SIG-M5 (cell line): ENCODE data around the gene SLC1A1.
"Not testable (repeated sequence)": the region's sequence is repeated elsewhere in the genome, so short reads cannot be mapped to it uniquely, and the experiment has no call there.

Experiments
- DNase-seq: peaks from one replicate; lab custom pipeline; 2025; lab: John Stamatoyannopoulos, UW

SLC1A1 gene

GRCh38 chr9:4541856-4542255, 51.6 kb downstream of the SLC1A1 start:
- DNase-seq, result no peak

DNA sequence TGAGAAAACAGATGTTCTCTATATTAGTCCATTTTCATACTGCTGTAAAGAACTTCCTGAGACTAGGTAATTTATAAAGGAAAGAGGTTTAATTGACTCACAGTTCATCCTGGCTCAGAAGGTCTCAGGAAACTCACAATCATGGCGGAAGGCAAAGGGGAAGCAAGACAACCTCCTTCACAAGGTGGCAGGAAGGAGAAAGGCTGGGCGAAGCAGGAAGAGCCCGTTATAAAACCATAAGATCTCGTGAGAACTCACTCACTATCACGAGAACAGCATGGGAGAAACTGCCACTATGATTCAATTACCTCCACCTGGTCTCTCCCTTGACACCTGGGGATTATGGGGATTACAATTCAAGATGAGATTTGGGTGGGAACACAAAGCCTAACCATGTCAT, 54.4 kb downstream of the SLC1A1 start:
- not testable (repeated sequence) for DNase-seq

DNA sequence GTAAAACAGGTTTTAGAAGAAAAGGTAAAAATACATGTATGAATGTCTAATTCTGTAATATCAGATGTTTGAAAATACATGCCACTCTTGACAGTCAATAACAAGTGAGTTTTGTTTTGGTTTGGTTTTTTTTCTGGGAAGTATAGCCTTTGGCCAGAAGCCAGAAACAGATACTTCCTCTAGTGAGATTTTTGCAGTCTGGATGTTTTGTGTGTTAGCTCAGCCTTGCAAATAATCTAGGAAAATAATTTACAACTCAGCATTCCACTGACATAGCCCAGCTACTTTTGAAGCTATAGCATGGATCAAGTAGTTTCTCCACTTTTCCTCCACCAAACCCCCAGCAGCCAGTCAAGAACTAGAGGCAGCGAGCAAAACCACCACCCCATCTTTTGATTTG, 56.7 kb downstream of the SLC1A1 start:
- no peak for DNase-seq

DNA sequence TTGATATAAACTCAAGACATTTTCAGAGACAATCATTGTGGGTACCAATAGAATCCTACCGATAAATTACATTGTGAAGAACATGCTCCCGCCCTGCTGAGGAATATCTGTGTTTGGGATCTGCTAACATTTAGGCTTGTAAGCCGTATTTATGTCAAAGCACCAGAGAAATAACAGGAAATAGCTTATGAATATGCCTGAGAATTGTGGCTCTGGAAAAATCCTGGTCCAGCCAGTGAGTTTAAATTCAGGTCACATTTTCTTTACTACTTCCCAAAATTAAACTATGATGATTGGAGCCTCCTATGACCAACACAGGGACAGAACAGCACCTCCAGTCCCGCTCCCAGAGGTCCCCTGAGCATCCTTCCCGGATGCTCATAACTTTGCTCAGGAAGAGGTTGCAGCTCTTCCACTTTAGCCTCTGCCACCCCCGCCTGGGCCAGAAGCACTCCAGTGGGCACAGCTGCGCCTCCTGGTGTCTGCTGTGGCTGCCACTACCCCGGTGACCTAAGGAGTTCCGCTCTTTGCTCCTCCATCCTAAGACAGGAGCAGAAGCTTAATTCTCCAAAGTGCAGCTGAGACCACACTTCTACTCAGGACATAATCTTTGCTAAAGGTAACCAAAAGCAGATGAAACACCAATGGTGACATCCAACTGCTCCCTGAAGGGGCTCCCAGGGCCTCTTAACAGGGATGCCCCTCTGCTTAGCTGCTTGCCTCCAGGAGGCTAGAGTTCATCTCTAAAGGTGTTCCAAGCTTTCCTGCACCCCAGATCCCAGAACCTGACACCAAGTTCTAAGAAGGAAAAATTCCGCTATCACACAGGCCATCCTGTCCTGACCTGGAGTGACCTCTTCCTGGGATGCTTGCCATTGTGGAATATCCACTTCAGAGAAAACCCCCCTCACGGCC, 58.8 kb downstream of the SLC1A1 start:
- DNase-seq, result no peak

GRCh38 chr9:4549751-4550295, 59.6 kb downstream of the SLC1A1 start:
- DNase-seq, result no peak

- no peak for DNase-seq
These were observed 60.7 kb downstream of the SLC1A1 start for GRCh38 chr9:4550777-4551484.

DNA sequence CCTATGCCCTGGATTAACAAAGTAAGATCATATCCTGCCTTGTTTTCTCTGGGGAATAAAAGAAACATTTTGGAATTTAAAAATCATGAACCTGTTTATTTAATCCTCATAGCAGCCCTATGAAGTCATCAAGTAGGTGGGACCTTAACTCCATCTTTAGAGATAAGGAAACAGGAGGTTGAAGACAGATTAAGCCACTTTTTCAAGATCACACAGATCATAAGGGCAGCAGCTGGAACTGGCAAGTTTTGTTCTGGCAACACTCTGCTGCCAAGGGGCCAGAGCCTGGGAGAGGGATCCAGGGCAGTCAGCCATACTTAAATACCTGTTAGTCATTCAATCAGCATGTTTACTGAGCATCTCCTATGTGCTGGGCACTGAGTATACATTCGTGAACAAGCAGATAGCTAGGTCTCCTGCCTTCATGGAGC, 63.7 kb downstream of the SLC1A1 start:
- no peak for DNase-seq

- DNase-seq, result no peak
These were observed 65.0 kb downstream of the SLC1A1 start for GRCh38 chr9:4555236-4555635.

GRCh38 chr9:4558371-4558998, 68.2 kb downstream of the SLC1A1 start:
- DNase-seq, result no peak

GRCh38 chr9:4559261-4560182, 69.3 kb downstream of the SLC1A1 start:
- DNase-seq, result no peak

DNA sequence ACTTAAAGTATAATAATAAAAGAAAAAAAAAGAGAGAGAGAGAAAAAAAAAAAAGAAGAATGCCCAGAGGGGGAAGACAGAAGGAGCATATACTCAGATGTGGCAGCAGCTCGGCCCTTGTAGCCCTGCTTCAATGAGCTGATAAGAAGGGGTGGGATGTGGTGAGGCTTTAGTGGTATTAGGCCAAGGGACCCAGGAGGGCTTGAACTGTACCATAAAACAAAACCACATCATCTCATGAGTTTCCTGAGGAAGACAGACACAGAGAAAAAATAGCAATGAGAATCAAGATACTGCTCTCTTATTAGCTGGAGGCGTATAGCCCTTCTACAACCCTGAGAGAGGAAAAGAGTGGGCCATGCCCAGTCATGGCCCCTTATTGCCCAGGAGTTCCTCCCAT, 72.8 kb downstream of the SLC1A1 start:
- DNase-seq, result no peak

DNA sequence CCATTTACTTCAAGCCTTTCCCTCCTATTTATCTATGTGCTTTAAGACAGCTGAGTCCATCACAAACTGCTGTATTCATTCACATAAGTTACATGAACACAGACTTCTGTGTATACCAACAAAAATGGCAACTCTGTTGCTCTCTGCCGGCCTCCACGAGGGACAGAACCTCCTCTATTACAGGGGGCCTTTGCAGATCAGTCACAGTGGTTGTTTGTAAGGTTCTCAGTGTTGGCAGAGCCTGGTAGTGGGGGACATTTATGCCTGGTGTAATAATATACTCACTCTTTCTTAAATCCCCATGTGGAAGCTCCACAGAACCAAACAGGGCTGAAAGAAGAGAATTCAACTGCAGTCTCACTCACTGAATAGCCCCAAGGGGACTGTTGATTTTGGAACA, 76.5 kb downstream of the SLC1A1 start:
- no peak for DNase-seq

DNA sequence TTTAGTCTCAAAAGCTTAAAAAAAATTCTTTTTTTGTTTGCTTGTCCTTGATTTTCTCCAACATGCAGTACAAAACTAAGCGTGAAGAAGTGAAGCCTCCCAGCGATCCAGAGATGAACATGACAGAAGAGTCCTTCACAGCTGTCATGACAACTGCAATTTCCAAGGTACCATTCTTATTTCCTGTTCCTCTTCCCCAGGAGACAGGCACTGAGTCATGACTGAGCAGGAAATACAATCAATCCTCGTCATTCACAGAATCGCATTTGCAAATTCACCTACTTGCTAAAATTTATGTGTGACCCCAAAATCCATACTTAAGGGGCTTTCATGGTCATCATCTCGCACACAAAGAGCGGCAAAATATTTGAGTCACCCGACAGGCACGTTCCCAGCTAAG, 77.3 kb downstream of the SLC1A1 start:
- no peak for DNase-seq

DNA sequence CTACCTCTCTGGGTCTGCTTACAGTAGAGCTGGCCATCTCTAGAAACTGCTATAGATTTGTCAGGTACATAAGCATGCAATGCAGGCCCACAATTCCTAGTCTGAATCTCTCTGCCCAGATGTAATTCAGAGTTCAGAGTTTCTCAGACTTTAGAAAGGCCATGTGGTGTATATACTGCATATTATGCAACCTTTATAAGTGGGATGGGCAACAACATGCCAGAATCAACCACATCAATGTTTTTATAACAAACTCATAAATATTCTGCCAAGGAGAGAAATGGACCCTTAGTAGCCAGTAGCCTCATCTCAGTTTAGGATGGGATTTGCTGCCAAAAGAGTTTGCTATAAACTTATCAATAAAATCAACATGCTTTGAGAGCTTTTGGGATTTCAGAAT, 78.8 kb downstream of the SLC1A1 start:
- no peak for DNase-seq

DNA sequence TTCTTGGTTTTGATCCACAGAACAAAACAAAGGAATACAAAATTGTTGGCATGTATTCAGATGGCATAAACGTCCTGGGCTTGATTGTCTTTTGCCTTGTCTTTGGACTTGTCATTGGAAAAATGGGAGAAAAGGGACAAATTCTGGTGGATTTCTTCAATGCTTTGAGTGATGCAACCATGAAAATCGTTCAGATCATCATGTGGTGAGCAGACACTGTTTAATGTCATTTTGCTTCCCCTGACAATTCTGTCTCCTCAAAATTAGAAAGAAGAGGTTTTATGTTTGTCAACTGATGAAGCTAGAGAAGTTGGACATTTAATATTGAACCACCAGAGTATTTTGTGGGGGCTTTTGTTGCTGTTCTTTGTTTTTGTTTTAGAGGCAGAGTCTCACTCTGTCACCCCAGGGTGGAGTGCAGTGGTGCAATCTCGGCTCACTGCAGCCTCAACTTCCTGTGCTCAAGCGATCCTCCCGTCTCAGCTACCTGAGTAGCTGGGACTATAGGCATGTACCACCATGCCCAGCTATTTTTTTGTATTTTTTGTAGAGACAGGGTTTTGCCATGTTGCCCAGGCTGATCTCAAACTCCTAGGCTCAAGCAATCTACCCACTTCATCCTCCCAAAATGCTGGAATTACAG, 82.0 kb downstream of the SLC1A1 start:
- DNase-seq, result no peak

GRCh38 chr9:4573176-4573575, 82.9 kb downstream of the SLC1A1 start:
- no peak for DNase-seq

DNA sequence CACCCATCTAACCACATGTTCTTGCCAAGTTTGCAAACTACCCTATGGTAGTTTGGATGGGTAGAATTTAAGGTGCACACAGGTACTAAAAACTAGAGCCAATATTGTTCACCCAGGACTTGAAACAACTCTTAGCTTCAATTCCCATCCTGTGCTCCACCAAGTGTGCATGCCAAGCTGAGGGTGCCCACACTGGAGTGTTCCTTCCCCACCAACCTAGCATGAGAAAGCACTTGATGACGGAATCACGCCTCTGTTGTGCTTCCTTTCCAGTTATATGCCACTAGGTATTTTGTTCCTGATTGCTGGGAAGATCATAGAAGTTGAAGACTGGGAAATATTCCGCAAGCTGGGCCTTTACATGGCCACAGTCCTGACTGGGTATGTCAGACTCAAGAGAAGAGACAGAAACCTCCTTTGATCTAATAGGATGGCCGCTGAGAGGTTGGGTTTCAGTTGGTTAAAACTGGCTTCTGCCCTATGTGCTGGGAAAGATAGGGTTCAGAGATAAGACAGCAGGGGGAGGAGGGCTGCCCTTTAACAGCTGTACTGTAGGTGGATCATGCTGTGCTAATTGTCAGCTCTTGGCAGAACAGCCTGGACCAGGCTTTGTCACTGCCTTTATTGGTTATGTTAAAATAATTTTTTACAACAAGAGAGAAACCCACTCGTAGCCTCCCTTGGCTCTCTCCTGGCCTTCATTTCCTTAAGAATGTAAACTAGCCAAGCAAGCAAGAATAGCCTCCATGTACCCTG, 83.5 kb downstream of the SLC1A1 start:
- DNase-seq, result no peak

GRCh38 chr9:4574657-4575243, 84.5 kb downstream of the SLC1A1 start:
- no peak for DNase-seq

- no peak for DNase-seq
These were observed 85.7 kb downstream of the SLC1A1 start for GRCh38 chr9:4575997-4576396.

- DNase-seq, result no peak
These were observed 86.2 kb downstream of the SLC1A1 start for GRCh38 chr9:4576448-4576847.
